ENCODE data around the gene PCCA.
A peak's percentile ranks its signal among the peaks of the same experiment; 100 is the strongest.
"Not testable (repeated sequence)": the region's sequence is repeated elsewhere in the genome, so short reads cannot be mapped to it uniquely, and the experiment has no call there.

The PCCA gene

DNA sequence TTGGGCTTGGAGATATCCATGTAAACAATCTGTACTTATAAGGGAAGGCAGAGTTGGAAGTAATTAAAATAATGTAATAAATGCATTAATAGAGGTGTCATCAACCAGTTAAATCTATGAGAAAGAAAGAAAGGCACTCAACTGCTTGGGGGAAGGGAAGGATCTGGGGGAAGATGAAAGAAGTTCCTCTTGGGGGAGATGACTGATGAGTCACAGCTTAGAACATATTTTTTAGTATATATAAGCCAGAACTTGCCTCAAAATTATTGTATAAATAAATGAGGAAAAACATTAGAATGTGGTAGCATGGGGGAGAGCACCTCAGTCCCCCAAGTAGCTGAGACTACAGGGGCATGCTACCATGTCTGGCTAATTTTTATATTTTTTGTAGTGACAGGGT lies 293.9 kb downstream of the PCCA start:
- no peak for DNase-seq

DNA sequence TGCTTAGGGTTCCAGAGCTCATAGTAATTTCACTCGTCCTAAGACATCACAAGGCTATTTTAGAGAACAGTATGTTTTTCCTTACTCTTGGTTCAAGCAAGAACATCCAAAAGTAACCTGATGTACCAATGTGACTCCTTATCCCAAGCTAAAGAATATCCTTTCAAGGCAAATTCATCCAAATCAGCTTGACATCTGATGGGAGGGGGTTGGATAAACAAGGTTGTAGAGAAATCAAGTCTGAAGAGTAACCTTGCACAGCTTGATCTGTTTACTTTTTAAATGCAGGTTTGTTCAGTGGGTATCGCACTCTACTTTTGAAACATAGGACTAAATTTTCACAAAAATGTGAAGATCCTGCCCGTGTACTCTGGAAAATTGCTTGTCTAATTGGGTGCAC lies 298.5 kb downstream of the PCCA start:
- no peak for DNase-seq

DNA sequence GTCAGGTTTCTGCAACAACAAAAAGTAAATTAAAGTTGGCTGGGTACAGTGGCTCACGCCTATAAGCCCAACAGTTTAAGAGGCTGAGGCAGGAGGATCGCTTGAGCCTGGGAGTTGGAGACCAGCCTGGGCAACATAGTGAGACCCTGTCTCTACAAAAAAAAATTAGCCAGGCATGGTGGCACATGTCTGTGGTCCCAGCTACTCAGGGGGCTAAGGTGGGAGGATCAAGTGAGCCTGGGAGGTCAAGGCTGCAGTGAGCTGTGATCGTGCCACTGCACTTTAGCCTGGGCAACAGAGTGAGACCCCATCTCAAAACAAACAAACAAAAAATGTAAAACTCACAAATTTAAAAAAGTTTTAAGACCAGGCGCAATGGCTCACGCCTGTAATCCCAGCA lies 299.3 kb downstream of the PCCA start:
- not testable (repeated sequence) for DNase-seq

- DNase-seq, result no peak
Observed at GRCh38 chr13:100388923-100389322, 300.0 kb downstream of the PCCA start.

GRCh38 chr13:100389617-100390016 lies 300.7 kb downstream of the PCCA start:
- DNase-seq, result no peak

DNA sequence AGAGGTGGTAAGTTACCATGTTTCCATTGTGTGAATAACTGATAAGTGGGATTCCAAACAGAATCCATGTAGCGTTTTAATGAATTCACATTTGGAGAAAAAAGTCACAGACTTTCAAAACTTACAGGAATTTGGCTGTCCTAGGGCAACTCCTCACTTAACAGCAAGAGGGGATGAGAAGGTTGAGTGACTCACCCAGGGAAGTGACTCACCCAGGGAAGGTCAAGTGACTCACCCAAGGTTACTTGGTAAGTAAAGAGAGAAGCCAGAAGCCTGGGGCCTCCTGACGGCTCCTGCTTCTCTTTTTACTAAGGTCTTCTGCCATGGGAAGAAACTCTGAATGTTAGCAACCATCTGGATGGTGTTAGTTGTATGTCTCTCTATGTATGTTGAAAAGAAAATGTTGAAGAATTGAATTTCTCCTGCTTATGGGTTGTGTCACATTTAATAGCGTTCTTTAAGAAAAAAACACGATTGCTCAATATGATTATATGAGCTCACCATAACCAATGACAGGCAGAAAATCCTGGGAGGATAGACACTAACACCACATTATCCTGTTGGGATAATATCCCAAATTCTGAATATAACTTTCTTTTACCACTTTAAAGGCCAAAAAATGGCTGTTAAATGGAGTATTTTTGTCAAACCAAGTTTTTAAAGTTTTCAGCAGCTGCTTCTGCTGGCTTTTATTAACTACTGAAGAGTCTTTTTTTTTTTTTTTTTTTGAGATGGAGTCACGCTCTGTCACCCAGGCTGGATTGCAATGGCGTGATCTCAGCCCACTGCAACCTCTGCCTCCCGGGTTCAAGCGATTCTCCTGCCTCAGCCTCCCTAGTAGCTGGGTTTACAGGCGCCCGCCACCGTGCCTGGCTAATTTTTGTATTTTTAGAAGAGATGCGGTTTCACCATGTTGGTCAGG lies 304.1 kb downstream of the PCCA start:
- no peak for DNase-seq

GRCh38 chr13:100394005-100394695 lies 305.3 kb downstream of the PCCA start:
- no peak for DNase-seq

- DNase-seq, result no peak
Observed at GRCh38 chr13:100395698-100396373, 306.9 kb downstream of the PCCA start.

GRCh38 chr13:100396776-100397175 lies 307.9 kb downstream of the PCCA start:
- DNase-seq, result no peak

DNA sequence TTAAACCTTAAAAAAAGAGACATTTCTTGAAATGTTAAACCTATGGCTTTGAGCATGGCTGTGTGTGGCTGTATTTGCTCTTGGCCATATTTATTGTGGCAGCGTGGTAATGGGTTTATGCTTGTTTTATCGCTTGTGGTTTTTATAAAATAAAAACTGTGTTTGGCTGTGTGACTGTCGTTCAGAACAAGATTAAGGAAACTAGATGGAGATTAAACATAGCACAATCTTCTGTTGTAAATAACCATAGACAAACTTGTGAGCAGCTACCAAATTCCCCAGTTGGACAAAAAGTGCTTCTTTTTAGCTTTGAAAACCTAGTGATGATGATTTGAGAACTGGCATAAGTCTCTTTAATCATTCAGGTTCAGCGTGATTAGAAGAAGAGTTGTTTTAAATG lies 308.7 kb downstream of the PCCA start:
- DNase-seq, result no peak

DNA sequence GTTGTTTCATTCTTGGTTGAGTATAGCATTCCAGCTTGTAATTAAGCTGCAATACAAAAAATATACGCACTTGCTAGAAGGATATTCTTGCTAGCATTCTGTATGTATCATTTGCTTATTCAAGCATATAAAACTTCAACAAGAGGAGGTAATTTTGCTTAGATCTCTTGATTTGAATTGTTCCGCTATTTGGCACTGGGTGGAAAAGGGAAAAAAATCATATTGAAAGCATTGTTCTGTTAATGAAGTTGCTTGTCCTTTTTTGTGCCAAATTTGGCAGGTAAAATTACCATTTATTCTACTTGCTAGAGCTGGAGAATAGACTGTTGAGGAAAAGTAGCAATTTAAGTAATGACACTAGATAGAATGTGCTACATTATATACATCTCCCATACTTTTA lies 309.5 kb downstream of the PCCA start:
- no peak for DNase-seq

DNA sequence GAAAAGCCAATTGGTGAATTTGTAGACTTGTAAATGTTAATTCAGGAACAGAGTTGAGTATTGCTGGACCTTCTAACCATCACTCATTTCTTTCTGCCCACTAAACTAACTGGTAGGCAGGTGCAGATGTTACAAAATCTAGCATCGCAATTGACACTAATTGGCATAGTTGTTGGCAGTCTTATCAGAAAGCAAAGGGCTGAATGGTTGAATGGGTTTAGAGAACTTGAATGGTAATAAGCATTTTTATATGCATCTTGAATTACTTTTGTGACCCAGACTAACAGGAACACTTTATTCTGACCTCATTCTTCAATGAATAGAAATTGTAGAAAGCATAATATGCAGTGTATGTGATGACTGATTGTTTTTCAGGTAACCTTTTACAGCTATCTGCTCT lies 310.6 kb downstream of the PCCA start:
- peak; percentile 55 for DNase-seq

DNA sequence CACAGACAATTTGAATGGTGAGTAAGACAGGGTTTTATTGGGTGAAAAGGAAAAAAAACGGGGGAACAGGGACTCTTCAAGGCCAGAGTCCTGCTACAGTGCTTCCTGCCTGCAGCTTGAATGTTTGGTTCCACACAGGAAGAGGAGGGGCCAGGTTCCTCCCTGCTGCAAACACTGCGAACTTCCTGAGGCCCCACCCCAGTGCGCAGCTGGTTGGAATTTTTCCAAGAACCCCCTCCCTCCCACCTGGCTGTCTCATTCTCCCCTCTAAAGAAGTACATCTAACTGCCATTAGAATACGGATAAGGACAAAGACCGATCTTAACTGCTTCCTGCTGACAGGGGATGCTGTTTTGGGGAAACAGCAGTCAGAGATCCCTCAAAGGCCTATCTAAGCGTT lies 314.8 kb downstream of the PCCA start:
- no peak for DNase-seq

- DNase-seq, result no peak
Observed at GRCh38 chr13:100409132-100409531, 320.2 kb downstream of the PCCA start.

GRCh38 chr13:100423375-100423774 lies 334.5 kb downstream of the PCCA start:
- DNase-seq, result no peak

- DNase-seq, result no peak
Observed at GRCh38 chr13:100428986-100429385, 340.1 kb downstream of the PCCA start.

DNA sequence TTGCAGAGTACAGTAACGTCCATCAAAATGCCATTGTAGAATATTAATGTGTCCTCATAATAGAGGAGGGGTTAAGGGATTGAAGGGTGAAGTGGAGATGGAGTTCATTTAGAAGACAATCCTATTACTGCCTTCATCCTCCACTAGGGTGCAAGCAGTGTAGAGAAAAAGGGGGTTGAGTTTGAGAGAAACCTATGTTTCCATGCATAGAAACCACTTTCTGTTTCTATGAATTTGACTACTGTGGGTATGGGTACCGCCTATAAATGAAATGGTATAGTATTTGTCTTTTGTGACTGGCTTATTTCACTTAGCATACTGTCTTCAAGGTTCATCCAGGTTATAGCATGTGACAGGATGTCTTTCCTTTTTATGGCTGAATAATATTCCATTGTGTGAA lies 343.7 kb downstream of the PCCA start:
- no peak for DNase-seq

DNA sequence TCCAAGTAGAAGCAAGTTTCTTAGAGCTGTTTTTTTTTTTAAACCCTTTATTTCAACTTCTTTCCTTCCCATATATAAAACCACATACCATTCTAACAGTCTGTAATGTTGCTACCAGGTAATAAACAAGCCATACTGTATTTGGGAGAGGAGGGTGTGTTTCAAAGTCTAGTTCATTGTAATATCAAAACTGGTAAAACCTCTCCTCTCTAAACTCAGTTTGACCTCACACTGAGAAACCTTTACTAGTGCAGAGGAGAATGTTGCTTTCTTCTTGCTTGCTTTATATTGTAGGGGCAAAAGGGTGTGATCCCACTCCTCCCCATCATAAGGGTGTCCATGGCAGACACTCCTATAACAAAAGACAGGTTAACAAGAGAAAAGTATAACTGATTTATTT lies 344.6 kb downstream of the PCCA start:
- DNase-seq, result no peak

GRCh38 chr13:100434010-100434763 lies 345.3 kb downstream of the PCCA start:
- DNase-seq, result no peak

DNA sequence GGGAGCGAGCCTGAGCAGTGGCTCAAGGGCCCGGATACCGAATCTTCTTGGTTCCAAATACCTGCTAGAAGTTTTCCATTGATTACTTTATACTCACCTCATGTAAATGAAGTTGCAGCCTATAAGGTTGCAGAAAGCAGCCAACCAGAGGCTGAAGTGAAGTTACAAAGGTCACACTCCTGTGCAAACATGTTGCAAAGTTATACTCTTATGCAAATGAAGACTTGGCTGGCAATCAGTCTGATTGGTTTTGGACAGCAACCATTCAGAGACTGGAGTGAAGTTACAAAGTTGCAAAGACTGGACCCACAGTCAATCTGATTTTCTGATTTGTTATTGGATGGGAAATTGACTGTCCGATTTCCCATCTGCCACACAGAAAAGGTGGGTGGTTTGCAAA lies 347.2 kb downstream of the PCCA start:
- no peak for DNase-seq

- DNase-seq, result no peak
Observed at GRCh38 chr13:100438059-100438788, 349.3 kb downstream of the PCCA start.

DNA sequence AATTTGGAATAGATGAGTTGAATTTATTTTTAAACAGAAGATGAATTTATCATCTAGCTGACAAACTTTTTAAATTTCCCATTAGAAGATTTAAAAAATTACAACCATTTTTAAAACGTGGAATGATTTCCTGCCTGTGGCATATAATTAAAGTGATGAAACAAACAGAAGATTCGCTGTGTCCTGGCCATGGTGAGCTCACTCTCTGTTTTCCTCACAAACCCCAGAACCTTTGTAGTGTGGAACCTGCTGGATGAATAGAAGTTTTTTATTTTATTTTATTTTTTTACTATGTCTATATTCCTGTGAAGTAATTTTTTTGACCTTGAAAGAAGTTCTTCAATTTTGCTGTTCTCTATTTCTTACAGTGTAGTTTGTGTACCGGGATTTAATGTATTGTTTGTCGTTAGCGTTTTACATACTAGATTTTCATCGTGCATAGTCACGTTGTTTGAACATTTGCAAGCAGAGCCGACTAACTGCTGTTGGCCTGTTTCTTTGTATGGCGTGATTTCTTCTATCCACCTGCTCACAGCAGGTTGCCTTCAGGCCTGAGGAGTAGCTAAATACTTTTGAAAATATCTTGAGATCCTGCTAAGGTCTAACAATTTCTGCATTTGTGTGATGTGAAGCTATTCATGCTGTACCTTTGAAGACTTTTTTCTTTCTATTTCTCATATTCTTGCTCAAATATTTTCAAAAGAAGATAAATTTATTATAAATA lies 350.5 kb downstream of the PCCA start:
- no peak for DNase-seq

Measured in DMS153 (cell line).